ENCODE measurements around the gene CRELD2.

- TF ChIP-seq POLR2A (IDR thresholded peaks at IDR 0.05; ENCODE audit: control extremely low read depth in 1 of 2, low read depth in 2 of 2, low read length in 2 of 2) (no peak), CEBPB (IDR thresholded peaks at IDR 0.05; ENCODE audit: low read depth, low read length) (no peak), CBX5 (IDR thresholded peaks at IDR 0.05; ENCODE audit: low read depth, low read length) (no peak)
Measured at GRCh38 chr22:49880281-49880680, 38.2 kb upstream of the CRELD2 start.
